AML-193 (cell line): Measurements from ENCODE around the gene MKRN2.
A peak's percentile ranks its signal among the peaks of the same experiment; 100 is the strongest.
"Not testable (repeated sequence)": the region's sequence is repeated elsewhere in the genome, so short reads cannot be mapped to it uniquely, and the experiment has no call there.

Experiments
- DNase-seq, 2 experiments: peaks; one replicate each; lab custom pipeline; 2025; lab: John Stamatoyannopoulos, UW

The MKRN2 gene

GRCh38 chr3:12556690-12557472 is at the start of gene MKRN2:
MKRN2 (plus strand) TSS chr3:12557087; CDS start chr3:12557151, 64 bp downstream.
- peak; percentile 76 to 86 for DNase-seq

GRCh38 chr3:12507591-12508281 is 49.2 kb upstream of the MKRN2 start:
- no peak for DNase-seq

- no peak for DNase-seq
Measured at GRCh38 chr3:12508291-12508700, 48.6 kb upstream of the MKRN2 start.

- DNase-seq, result no peak
Measured at GRCh38 chr3:12509466-12509865, 47.4 kb upstream of the MKRN2 start.

GRCh38 chr3:12512534-12513118 is 44.3 kb upstream of the MKRN2 start:
- no peak for DNase-seq

- no peak for DNase-seq
Measured at GRCh38 chr3:12513694-12514446, 43.0 kb upstream of the MKRN2 start.

GRCh38 chr3:12515631-12516030 is 41.3 kb upstream of the MKRN2 start:
- no peak for DNase-seq

- DNase-seq, result no peak
Measured at GRCh38 chr3:12516873-12517272, 40.0 kb upstream of the MKRN2 start.

GRCh38 chr3:12518261-12519028 is 38.4 kb upstream of the MKRN2 start:
- no peak for DNase-seq

- DNase-seq, result no peak
Measured at GRCh38 chr3:12521010-12521409, 35.9 kb upstream of the MKRN2 start.

- DNase-seq, result no peak
Measured at GRCh38 chr3:12522721-12523120, 34.2 kb upstream of the MKRN2 start.

GRCh38 chr3:12527757-12528143 is 29.1 kb upstream of the MKRN2 start:
- no peak for DNase-seq

- DNase-seq, result no peak
Measured at GRCh38 chr3:12532182-12532581, 24.7 kb upstream of the MKRN2 start.

GRCh38 chr3:12536423-12536822 is 20.5 kb upstream of the MKRN2 start:
- no peak for DNase-seq

- DNase-seq, result no peak
Measured at GRCh38 chr3:12541625-12542024, 15.3 kb upstream of the MKRN2 start.

GRCh38 chr3:12543497-12543896 is 13.4 kb upstream of the MKRN2 start:
- not testable (repeated sequence) for DNase-seq

- no peak for DNase-seq
Measured at GRCh38 chr3:12544652-12545472, 12.0 kb upstream of the MKRN2 start.

- no peak for DNase-seq
Measured at GRCh38 chr3:12545473-12545791, 11.5 kb upstream of the MKRN2 start, which contains the start of gene MKRN2OS. MKRN2OS (minus strand) TSS chr3:12545499; CDS start chr3:12545464, 35 bp downstream.

GRCh38 chr3:12549971-12550760 is 6.7 kb upstream of the MKRN2 start:
- DNase-seq, result no peak

GRCh38 chr3:12553921-12554391 is 2.9 kb upstream of the MKRN2 start:
- peak in 1 of 2 experiments; percentile 15 for DNase-seq
